NB4 (cell line): ENCODE data around the gene ENTPD2.
A peak's percentile ranks its signal among the peaks of the same experiment; 100 is the strongest.

Experiments
- DNase-seq: peaks from one replicate; pipeline ENCODE4 v3.0.0; 2010; ENCODE audit warnings: low read depth
- H3K4me3 ChIP-seq: one replicate; pipeline ENCODE4 v1.5.1; 2011; ENCODE audit warnings: mild to moderate bottlenecking, low read depth, low read length, moderate library complexity
- CTCF ChIP-seq: IDR thresholded peaks from one replicate; pipeline ENCODE4 v1.5.1; 2012; ENCODE audit warnings: low read depth, low read length
- MAX ChIP-seq: IDR thresholded peaks from 2 replicates; pipeline ENCODE4 v1.6.1; 2011; ENCODE audit warnings: low read depth, low read length
- MYC ChIP-seq: IDR thresholded peaks from 2 replicates; pipeline ENCODE4 v1.6.1; 2011; ENCODE audit warnings: low read depth, low read length
- POLR2A ChIP-seq: IDR thresholded peaks from 2 replicates; pipeline ENCODE4 v1.6.1; 2011; ENCODE audit warnings: mild to moderate bottlenecking; ENCODE audit not compliant: insufficient read length; ENCODE audit errors: extremely low read depth

Gene ENTPD2

GRCh38 chr9:137070906-137071275 is 17.0 kb upstream of the ENTPD2 start:
- DNase-seq = peak; percentile 88
- TF ChIP-seq MYC (no peak), CTCF (no peak)

GRCh38 chr9:137070201-137070905 is 16.5 kb upstream of the ENTPD2 start, which contains the start of gene SAPCD2:
Gene SAPCD2, minus strand, starts transcription at chr9:137070557. Its CDS starts 97 bp downstream, at chr9:137070460.
- H3K4me3 ChIP-seq = peak within 1 kb of the TSS; percentile 72
- DNase-seq = peak; percentile 95
- TF ChIP-seq CTCF = no peak
- TF ChIP-seq MYC = no peak; the same call in 1 of the 2 replicates
- peak; percentile 47 for TF ChIP-seq MAX
- peak; percentile 91 for TF ChIP-seq POLR2A

More at GRCh38 chr9:137070906-137071275, 17.0 kb upstream of the ENTPD2 start:
- H3K4me3 ChIP-seq = peak overlapping the region; percentile 51

GRCh38 chr9:137069508-137070091 is 15.7 kb upstream of the ENTPD2 start:
- peak overlapping the region; percentile 72 for H3K4me3 ChIP-seq
- no peak for TF ChIP-seq POLR2A
- no peak for TF ChIP-seq MAX
- no peak for TF ChIP-seq CTCF
- no peak for TF ChIP-seq MYC
- DNase-seq = peak; percentile 39

GRCh38 chr9:137068539-137069507 is 15.0 kb upstream of the ENTPD2 start:
- DNase-seq = peak; percentile 65
- TF ChIP-seq MAX = peak; percentile 70
- TF ChIP-seq POLR2A = no peak
- H3K4me3 ChIP-seq = peak overlapping the region; percentile 72

GRCh38 chr9:137067860-137068538 is 14.1 kb upstream of the ENTPD2 start:
- TF ChIP-seq CTCF (peak; percentile 76), MYC (no peak; the same call in 1 of the 2 replicates), MAX (peak; percentile 52), POLR2A (no peak)
- DNase-seq = peak; percentile 87
- H3K4me3 ChIP-seq = peak overlapping the region; percentile 72
